CD4-positive, alpha-beta T cell (primary cell): ENCODE results near the gene PPP2R5D. TPM values are rescaled to one million over a fixed set of nuclear protein-coding genes. Genes with fewer than 3 reads are reported as not detected.

Experiments
- ATAC-seq: fragments of 200-7000 bp; cut with Tn5 transposase; one replicate; pipeline ENCODE4 v1.10.0; 2022; ENCODE audit warnings: mild to moderate bottlenecking; ENCODE audit not compliant: poor library complexity
- CTCF ChIA-PET: fragments of 350-600 bp; sonication (Branson Sonifier 250); formaldehyde crosslinking; loops from one replicate; lab custom pipeline; 2021; ENCODE audit warnings: antibody characterized with exemption, inconsistent platforms; lab: Charles Lee
- POLR2A ChIA-PET: fragments of 350-600 bp; sonication (Branson Sonifier 250); formaldehyde crosslinking; loops from one replicate; lab custom pipeline; 2021; ENCODE audit warnings: antibody characterized with exemption, inconsistent platforms; lab: Charles Lee
- DNase-seq, 14 experiments: peaks; one replicate each; pipeline ENCODE4 v3.0.0-alpha.2; 2013 to 2020; ENCODE audit warnings: mixed read lengths in 2 of 14
- H3K27ac ChIP-seq, 2 donors: one replicate each; pipeline versions ENCODE4 v1.5.1 to v1.7.0; 2013; ENCODE audit warnings: low read length in 2 of 2, low read depth in 1 of 2, mild to moderate bottlenecking in 1 of 2
- H3K27me3 ChIP-seq, 2 experiments: 1 replicate in 1 of 2; 2 replicates in 1 of 2; pipeline versions ENCODE4 v1.6.1 to v1.7.0; 2013; ENCODE audit warnings: low read length in 2 of 2, control low read depth in 1 of 2, mild to moderate bottlenecking in 1 of 2, moderate library complexity in 1 of 2; ENCODE audit not compliant: insufficient read depth in 2 of 2, control insufficient read depth in 1 of 2
- H3K36me3 ChIP-seq: one replicate; pipeline ENCODE4 v1.6.1; 2013; ENCODE audit warnings: low read length, control low read depth; ENCODE audit not compliant: insufficient read depth
- H3K4me1 ChIP-seq: one replicate; pipeline ENCODE4 v1.6.1; 2013; ENCODE audit warnings: low read length, control low read depth; ENCODE audit not compliant: insufficient read depth
- H3K4me3 ChIP-seq: one replicate; pipeline ENCODE4 v1.5.1; 2013; ENCODE audit warnings: mild to moderate bottlenecking, low read length, moderate library complexity
- H3K9me3 ChIP-seq, 2 experiments: 1 replicate in 1 of 2; 2 replicates in 1 of 2; pipeline versions ENCODE4 v1.6.1 to v1.7.0; 2013; ENCODE audit warnings: low read length in 2 of 2, mild to moderate bottlenecking in 2 of 2, control low read depth in 1 of 2, moderate library complexity in 1 of 2; ENCODE audit not compliant: control insufficient read depth in 1 of 2, insufficient read depth in 1 of 2
- H3K27ac Mint-ChIP-seq: one replicate; pipeline ENCODE4 v1.8.0; 2020; ENCODE audit warnings: mixed read lengths
- H3K27me3 Mint-ChIP-seq: one replicate; pipeline ENCODE4 v1.8.0; 2021; ENCODE audit warnings: mixed read lengths
- H3K36me3 Mint-ChIP-seq: one replicate; pipeline ENCODE4 v1.8.0; 2021; ENCODE audit warnings: low read depth, mixed read lengths
- H3K4me1 Mint-ChIP-seq: one replicate; pipeline ENCODE4 v1.8.0; 2021; ENCODE audit warnings: low read depth, mixed read lengths
- H3K4me3 Mint-ChIP-seq: one replicate; pipeline ENCODE4 v1.8.0; 2020; ENCODE audit warnings: mild to moderate bottlenecking, mixed read lengths
- H3K9me3 Mint-ChIP-seq: one replicate; pipeline ENCODE4 v1.8.0; 2020; ENCODE audit warnings: mixed read lengths
- intact Hi-C, 2 experiments: fragments of 100-400 bp; cut with DNase I in 1 of 2; cut with micrococcal nuclease in 1 of 2; formaldehyde crosslinking; loops; one replicate each; pipeline versions ENCODE4 v1.15.1 to v1.9.0; 2023 to 2025; cut with DNase I, micrococcal nuclease
- total RNA-seq, 174 experiments: library from RNA in 2 of 174; stranded (reverse) in 2 of 174; gene quantifications; one replicate each; pipeline ENCODE4 v1.2.3 and lab custom pipeline; 2021 to 2026
- TF ChIP-seq, protein P1 (sequence below): fragments of 200-600 bp; IDR thresholded peaks from one replicate; pipeline ENCODE4 v1.8.0; 2022; ENCODE audit warnings: antibody characterized with exemption, mild to moderate bottlenecking

Gene PPP2R5D
- total RNA-seq, 2 experiments from 2014 or later = 15.3 to 17.5 TPM

DNA sequence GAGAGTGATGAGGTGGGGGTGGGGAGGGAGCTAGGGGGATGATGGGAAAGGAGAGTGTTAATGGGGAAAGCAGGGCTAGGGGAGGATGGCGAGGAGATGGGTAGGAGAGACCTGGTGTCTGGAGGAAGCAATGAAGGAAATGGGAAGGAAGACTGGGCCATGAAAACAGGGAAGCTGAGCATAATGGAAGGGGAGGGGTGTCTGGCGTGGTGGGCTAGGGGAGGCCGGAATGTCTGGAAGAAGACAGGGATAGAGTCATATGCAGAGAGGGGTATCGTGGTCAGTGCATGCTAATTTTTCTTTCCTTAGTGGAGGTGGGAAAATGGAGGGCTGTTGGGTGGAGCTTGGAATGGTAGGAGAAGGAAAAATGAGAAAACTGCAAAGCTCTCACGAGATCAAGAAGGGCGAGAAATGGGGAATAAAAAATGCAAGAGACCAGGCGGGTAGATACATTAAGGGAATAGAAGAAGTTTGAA, 30.1 kb downstream of the PPP2R5D start:
- TF ChIP-seq, protein P1, sequence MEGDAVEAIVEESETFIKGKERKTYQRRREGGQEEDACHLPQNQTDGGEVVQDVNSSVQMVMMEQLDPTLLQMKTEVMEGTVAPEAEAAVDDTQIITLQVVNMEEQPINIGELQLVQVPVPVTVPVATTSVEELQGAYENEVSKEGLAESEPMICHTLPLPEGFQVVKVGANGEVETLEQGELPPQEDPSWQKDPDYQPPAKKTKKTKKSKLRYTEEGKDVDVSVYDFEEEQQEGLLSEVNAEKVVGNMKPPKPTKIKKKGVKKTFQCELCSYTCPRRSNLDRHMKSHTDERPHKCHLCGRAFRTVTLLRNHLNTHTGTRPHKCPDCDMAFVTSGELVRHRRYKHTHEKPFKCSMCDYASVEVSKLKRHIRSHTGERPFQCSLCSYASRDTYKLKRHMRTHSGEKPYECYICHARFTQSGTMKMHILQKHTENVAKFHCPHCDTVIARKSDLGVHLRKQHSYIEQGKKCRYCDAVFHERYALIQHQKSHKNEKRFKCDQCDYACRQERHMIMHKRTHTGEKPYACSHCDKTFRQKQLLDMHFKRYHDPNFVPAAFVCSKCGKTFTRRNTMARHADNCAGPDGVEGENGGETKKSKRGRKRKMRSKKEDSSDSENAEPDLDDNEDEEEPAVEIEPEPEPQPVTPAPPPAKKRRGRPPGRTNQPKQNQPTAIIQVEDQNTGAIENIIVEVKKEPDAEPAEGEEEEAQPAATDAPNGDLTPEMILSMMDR = no peak
- POLR2A ChIA-PET = interaction anchor here (0.6 to 3.9 kb wide), 29 partner anchors 8 to 615 kb away, joined by 3 to 65 read pairs (median 4); partner anchors contain the start of genes BICRAL, CNPY3, CUL7 and GTPBP2
- H3K27ac Mint-ChIP-seq = peak overlapping the region; percentile 81
- peaks cover 76% of the 10 kb centered on the region for H3K36me3 Mint-ChIP-seq
- DNase-seq (no peak), ATAC-seq (no peak)
- Histone ChIP-seq H3K4me1 (peaks cover 55% of the 10 kb centered on the region), H3K4me3 (peak overlapping the region; percentile 86), H3K27ac (peak overlapping the region in 1 of 2 donors; percentile 40), H3K27me3 (no peaks in the 10 kb centered on the region), H3K9me3 (no peaks in the 10 kb centered on the region), H3K36me3 (peaks cover 61% of the 10 kb centered on the region)
- peaks cover 63% of the 10 kb centered on the region for H3K4me1 Mint-ChIP-seq
- no peaks in the 10 kb centered on the region for H3K9me3 Mint-ChIP-seq
- no peaks in the 10 kb centered on the region for H3K27me3 Mint-ChIP-seq
- intact Hi-C loops = loop anchor here (1.0 to 5.0 kb wide), 6 partner anchors 30 to 452 kb away; partner anchors contain the start of genes CNPY3 (in 1 of the 2), KLC4 (in 1 of the 2), MRPL2 (in 1 of the 2) and PPP2R5D (in 1 of the 2)
- CTCF ChIA-PET = interaction anchor here (0.8 to 1.7 kb wide), 5 partner anchors 30 to 129 kb away, joined by 3 to 7 read pairs (median 3); partner anchors contain the start of genes CUL7 and PPP2R5D
- peak overlapping the region; percentile 88 for H3K4me3 Mint-ChIP-seq

DNA sequence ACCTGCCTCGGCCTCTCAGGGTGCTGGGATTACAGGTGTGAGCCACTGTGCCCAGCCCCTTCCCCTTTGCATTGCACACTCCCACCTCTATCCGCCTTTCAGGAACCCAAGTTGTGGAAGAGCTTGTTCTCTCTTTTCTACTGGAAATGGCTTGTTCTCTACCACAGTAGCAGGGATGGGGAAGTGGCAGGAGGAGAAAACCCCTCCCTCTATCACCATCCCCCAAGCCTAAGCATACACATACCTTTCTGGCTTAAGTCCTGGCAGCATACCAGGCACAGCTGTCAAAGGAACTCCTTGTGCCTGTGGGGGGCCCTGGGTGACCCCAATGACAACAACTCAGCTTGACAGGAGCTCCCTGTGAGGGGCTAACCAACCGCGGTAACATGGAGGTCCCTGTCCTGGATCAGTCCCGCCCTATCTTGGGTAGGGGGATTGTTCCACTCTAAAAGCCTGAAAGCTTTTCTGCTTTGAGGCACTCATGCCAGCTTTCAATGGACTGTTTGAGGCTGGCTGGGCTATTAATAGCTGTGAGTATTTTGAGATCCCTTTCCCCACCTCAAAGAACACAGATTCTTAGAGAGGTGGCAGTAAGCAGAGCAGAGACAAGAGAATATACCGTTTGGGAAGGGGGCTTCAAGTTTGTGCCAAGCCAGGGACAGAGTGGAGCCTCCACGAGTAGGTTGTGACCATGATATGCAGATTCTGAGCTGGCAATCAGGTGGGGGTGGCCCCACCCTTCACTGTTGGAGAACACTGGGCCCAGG, 32.0 kb downstream of the PPP2R5D start:
- no peak for ATAC-seq
- TF ChIP-seq, protein P1 = no peak
- peaks cover 46% of the 10 kb centered on the region for H3K36me3 ChIP-seq
- no peak for DNase-seq
- POLR2A ChIA-PET = interaction anchor here (1.2 to 3.9 kb wide), 3 partner anchors 32 to 87 kb away, joined by 5 to 37 read pairs (median 6); partner anchors contain the start of genes CNPY3, CUL7 and PPP2R5D
- no peaks in the 10 kb centered on the region for H3K9me3 Mint-ChIP-seq
- peaks cover 72% of the 10 kb centered on the region for H3K36me3 Mint-ChIP-seq
- no peak overlapping the region for H3K27ac ChIP-seq
- H3K4me3 ChIP-seq = no peak overlapping the region
- peaks cover 63% of the 10 kb centered on the region for H3K4me1 Mint-ChIP-seq
- CTCF ChIA-PET = interaction anchor here (0.6 to 1.7 kb wide), 2 partner anchors 37 to 128 kb away, joined by 3 to 7 read pairs; partner anchors contain the start of gene CUL7
- peaks cover 63% of the 10 kb centered on the region for H3K4me1 ChIP-seq
- no peaks in the 10 kb centered on the region for H3K27me3 Mint-ChIP-seq
- H3K4me3 Mint-ChIP-seq = peak overlapping the region; percentile 56
- H3K27me3 ChIP-seq = no peaks in the 10 kb centered on the region
- H3K27ac Mint-ChIP-seq = peak overlapping the region; percentile 53
- intact Hi-C loops = no loop called here
- no peaks in the 10 kb centered on the region for H3K9me3 ChIP-seq

DNA sequence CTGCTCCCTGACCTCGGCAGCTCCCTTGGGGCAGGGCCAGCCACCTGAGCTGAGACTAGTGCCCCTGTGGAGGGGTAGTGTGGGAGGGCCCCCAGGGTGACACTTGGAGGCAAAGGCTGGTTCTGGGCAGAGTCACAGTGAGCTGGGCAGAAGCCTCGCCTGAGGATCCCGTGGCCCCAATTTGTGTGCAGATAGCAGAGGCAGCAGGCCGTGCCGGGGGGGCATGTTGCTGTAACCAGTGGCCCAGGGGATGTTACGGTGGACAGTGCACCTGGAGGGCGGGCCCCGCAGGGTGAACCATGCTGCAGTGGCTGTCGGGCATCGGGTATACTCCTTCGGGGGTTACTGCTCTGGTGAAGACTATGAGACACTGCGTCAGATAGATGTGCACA, 32.6 kb downstream of the PPP2R5D start:
- peaks cover 41% of the 10 kb centered on the region for H3K36me3 ChIP-seq
- ATAC-seq (no peak), DNase-seq (peak in 1 of 14 experiments; percentile 16)
- CTCF ChIA-PET = interaction anchor here (0.6 kb wide), 1 partner anchor 127 kb away, joined by 3 read pairs; no protein-coding TSS in a partner anchor
- peaks cover 66% of the 10 kb centered on the region for H3K4me1 Mint-ChIP-seq
- H3K9me3 ChIP-seq = no peaks in the 10 kb centered on the region
- H3K27ac ChIP-seq = no peak overlapping the region
- no peaks in the 10 kb centered on the region for H3K9me3 Mint-ChIP-seq
- H3K4me3 Mint-ChIP-seq = peak overlapping the region; percentile 86
- intact Hi-C loops = no loop called here
- no peaks in the 10 kb centered on the region for H3K27me3 ChIP-seq
- peaks cover 61% of the 10 kb centered on the region for H3K4me1 ChIP-seq
- TF ChIP-seq, protein P1 = no peak
- POLR2A ChIA-PET = interaction anchor here (1.2 to 3.9 kb wide), 3 partner anchors 33 to 87 kb away, joined by 5 to 37 read pairs (median 6); partner anchors contain the start of genes CNPY3, CUL7 and PPP2R5D
- H3K4me3 ChIP-seq = no peak overlapping the region
- no peaks in the 10 kb centered on the region for H3K27me3 Mint-ChIP-seq
- peaks cover 72% of the 10 kb centered on the region for H3K36me3 Mint-ChIP-seq
- H3K27ac Mint-ChIP-seq = peak overlapping the region; percentile 53
